ENCODE data around the gene ELANE. TPM values are rescaled to one million over a fixed set of nuclear protein-coding genes. Genes with fewer than 3 reads are reported as not detected.

The ELANE gene
- total and polyA plus RNA-seq, 10 donors, result 2.8 to 137 (median 9.8) TPM

DNA sequence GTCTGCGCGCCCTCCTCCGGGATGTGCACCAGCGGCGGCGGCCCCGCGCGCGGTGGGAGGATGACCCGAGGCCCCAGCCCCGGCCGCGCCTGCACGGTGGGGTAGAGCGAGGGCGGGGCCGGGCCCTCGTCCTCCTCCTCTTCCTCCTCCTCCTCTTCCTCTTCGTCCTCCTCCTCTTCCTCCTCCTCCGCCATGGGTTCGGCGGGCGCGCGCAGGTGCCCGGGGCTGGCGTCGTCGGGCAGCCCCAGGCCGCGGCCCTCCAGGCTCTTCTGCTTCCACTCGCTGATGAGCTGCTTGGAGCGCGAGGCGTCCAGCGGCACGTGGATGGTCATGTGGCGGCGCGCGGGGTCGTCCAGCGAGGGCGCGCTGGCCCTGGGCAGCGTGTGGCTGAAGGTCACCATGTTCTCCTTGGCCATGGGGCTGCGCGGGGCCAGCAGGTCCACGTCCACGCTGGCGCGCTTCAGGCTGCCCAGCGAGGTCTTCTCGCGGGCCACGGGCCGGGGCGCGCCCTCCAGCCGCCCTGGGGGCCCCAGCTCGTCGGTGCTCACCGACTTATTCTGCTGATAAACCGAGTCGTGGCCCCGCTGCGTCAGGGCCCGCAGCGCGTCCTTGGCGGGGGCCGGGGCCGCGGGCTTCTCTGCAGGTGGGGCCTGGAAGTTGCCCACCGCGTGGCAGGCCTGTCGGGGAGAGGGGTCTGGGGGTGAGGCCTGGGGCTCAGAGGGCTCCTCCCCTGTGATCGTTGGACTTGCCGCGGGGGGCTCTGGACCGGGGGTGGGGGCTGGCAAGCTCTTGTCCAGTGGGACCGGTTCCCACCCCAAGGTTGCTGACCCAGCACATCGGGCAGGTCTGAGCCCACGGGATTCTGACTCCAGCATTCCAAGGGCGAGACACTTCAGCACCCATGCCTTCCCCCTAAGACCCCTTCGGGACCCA, 38.6 kb upstream of the ELANE start:
- H3K9me3 ChIP-seq, result peaks cover 0 to 3% (median 0%) of the 10 kb centered on the region in 8 donors
- TF ChIP-seq POLR2AphosphoS5 (IDR thresholded peaks at IDR 0.05), result peak; percentile 60 to 77 (median 67)
- no peak for TF ChIP-seq POLR2A (IDR thresholded peaks at IDR 0.05)
- TF ChIP-seq CTCF (IDR thresholded peaks at IDR 0.05 in 8 of 11, conservative IDR thresholded peaks at IDR 0.05 in 3 of 11), result no peak
- H3K36me3 ChIP-seq, result peaks cover 11 to 72% (median 49%) of the 10 kb centered on the region in 6 donors
- intact Hi-C loops (cut with DNase I; ENCODE audit: low total_unique reads), result no loop called here
- H3K4me1 ChIP-seq, result peaks cover 0 to 13% (median 0%) of the 10 kb centered on the region in 6 donors
- no peak for DNase-seq
- WGBS, 5 donors, result 90 to 94% (median 93%) methylated on average over 61 to 87 of the region's 87 CpGs
- H3K27ac ChIP-seq, result no peak overlapping the region
- H3K27me3 ChIP-seq (replicated peaks in 1 of 7), result no peaks in the 10 kb centered on the region
- H3K4me3 ChIP-seq, result no peak overlapping the region

DNA sequence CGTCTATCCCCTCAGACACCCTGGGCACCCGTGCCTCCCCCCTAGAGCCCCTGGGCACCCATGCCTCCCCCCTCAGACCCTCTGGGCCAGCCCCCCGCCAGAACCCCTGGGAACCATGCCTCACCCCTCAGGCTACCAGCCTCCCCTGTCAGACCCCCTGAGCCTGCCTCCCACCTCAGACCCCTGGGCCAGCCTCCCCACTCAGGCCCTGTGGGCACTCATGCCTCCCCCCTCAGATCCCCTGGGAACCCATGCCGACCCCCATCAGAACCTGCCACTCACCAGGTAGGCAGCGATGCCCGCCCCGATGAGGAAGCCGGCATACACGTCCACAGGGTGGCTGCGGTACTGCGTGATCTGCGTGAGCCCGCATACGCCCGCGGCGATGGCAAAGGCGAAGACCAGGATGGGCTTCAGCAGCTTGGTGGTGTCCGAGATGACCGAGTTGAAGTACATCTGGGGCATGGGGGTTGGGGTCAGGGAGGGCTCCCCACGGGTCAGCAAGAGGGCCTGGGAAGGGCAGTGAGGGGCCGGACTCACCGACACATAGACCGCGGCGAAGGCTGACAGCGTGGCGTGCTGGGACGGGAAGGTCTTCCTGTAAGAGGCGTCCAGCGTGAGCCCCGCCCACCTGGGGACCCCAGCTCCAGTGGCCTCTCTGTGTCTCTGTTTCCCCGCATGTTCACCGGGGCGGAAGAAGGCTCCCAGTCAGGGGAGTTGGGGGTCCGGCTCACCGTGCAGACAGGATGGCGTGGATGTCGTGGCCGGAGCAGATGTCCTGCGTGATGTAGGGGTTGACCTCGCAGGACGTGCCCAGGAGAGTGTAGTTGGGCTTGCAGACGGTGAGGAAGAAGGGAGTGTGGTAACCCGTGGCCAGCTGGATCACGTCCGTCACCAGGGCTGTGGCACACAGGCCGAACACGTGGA, 37.7 kb upstream of the ELANE start:
- H3K4me3 ChIP-seq, result no peak overlapping the region
- intact Hi-C loops (cut with DNase I; ENCODE audit: low total_unique reads), result no loop called here
- DNase-seq, result peak; percentile 76
- no peak overlapping the region for H3K27ac ChIP-seq
- TF ChIP-seq POLR2AphosphoS5 (IDR thresholded peaks at IDR 0.05) (peak; percentile 43 to 88 (median 60)), POLR2A (IDR thresholded peaks at IDR 0.05) (no peak)
- H3K36me3 ChIP-seq, result peaks cover 11 to 63% (median 40%) of the 10 kb centered on the region in 6 donors
- WGBS, 5 donors, result 86 to 92% (median 91%) methylated on average over 46 to 49 of the region's 49 CpGs
- H3K27me3 ChIP-seq (replicated peaks in 1 of 7), result no peaks in the 10 kb centered on the region
- H3K4me1 ChIP-seq, result peaks cover 0 to 7% (median 0%) of the 10 kb centered on the region in 6 donors
- H3K9me3 ChIP-seq, result peaks cover 0 to 3% (median 0%) of the 10 kb centered on the region in 8 donors

DNA sequence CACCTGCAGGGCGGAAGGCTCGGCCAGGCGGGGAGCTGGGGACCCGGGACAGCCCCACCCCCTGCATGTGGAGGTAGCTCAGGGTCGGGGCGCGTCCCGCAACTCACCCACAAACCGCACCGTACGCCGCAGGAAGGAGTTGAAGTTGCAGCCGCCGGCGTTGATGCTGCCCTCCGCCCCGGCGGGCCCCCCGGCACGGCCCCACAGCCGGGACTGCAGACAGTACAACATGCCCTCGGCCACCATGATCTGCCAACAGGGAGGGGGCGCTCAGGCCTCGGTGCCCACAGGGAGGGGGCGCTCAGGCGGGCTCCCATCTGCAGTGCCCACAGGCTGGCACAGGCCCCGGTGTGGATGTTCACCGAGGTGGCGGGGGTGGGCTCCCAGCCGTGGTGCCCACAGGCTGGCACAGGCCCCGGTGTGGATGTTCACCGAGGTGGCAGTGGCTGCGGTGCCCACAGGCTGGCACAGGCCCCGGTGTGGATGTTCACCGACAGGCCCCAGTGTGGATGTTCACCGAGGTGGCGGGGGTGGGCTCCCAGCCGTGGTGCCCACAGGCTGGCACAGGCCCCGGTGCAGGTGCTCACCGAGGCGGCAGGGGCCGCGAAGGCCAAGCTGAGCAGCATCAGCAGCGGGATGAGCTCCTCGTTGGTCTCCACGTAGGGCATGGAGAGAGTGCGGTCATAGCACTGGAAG, 36.9 kb upstream of the ELANE start:
- WGBS, 5 donors, result 90 to 95% (median 91%) methylated on average over 18 to 47 of the region's 47 CpGs
- peak; percentile 76 for DNase-seq
- Histone ChIP-seq H3K9me3 (peaks cover 0 to 3% (median 0%) of the 10 kb centered on the region in 8 donors), H3K27ac (no peak overlapping the region), H3K36me3 (peaks cover 8 to 55% (median 31%) of the 10 kb centered on the region in 6 donors), H3K4me3 (no peak overlapping the region), H3K27me3 (replicated peaks in 1 of 7) (no peaks in the 10 kb centered on the region), H3K4me1 (peaks cover 0 to 5% (median 0%) of the 10 kb centered on the region in 6 donors)
- TF ChIP-seq POLR2A (IDR thresholded peaks at IDR 0.05), result no peak
- TF ChIP-seq POLR2AphosphoS5 (IDR thresholded peaks at IDR 0.05), result peak in 1 of 3 donors; percentile 70
- intact Hi-C loops (cut with DNase I; ENCODE audit: low total_unique reads), result no loop called here

- intact Hi-C loops (cut with DNase I; ENCODE audit: low total_unique reads), result no loop called here
Measured at GRCh38 chr19:815775-816499, 36.2 kb upstream of the ELANE start.

More at GRCh38 chr19:815775-816499, 36.2 kb upstream of the ELANE start:
- Histone ChIP-seq H3K36me3 (peaks cover 4 to 48% (median 24%) of the 10 kb centered on the region in 6 donors), H3K9me3 (peaks cover 0 to 3% (median 0%) of the 10 kb centered on the region in 8 donors), H3K27me3 (replicated peaks in 1 of 7) (peaks cover 0 to 1% (median under 1%) of the 10 kb centered on the region in 7 donors), H3K4me3 (no peak overlapping the region), H3K4me1 (peaks cover 0 to 3% (median under 1%) of the 10 kb centered on the region in 6 donors), H3K27ac (no peak overlapping the region)
- DNase-seq, result no peak
- no peak for TF ChIP-seq CTCF (IDR thresholded peaks at IDR 0.05 in 8 of 11, conservative IDR thresholded peaks at IDR 0.05 in 3 of 11)
- TF ChIP-seq POLR2AphosphoS5 (IDR thresholded peaks at IDR 0.05), result no peak
- TF ChIP-seq POLR2A (IDR thresholded peaks at IDR 0.05), result no peak
- WGBS, 5 donors, result 93 to 98% (median 95%) methylated on average over 12 to 13 of the region's 13 CpGs
